ENCODE data around the gene ZNF69.
"Not testable (repeated sequence)": the region's sequence is repeated elsewhere in the genome, so short reads cannot be mapped to it uniquely, and the experiment has no call there.

ZNF69 gene

DNA sequence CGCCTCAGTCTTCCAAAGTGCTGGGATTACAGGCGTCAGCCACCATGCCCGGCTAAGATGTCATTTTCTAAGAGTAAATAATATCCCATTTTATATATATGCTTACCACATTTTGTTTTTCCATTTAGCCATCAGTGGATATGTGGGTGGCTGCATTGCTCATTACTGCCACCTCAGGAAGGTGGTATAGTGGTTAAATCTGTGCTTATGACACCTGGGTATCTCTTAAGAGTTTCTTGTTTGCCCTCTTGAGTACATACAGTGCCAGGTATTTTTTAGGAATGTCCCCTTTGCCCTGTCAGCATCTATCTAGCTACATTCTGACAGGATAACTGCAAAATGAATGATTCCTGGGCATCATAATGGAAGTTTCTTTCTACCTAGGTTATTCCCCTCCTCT is 14.6 kb downstream of the ZNF69 start:
- DNase-seq (ENCODE audit: low read depth): no peak
- H3K4me3 ChIP-seq (ENCODE audit: low read depth, low read length): no peak overlapping the region
- TF ChIP-seq, protein P1, sequence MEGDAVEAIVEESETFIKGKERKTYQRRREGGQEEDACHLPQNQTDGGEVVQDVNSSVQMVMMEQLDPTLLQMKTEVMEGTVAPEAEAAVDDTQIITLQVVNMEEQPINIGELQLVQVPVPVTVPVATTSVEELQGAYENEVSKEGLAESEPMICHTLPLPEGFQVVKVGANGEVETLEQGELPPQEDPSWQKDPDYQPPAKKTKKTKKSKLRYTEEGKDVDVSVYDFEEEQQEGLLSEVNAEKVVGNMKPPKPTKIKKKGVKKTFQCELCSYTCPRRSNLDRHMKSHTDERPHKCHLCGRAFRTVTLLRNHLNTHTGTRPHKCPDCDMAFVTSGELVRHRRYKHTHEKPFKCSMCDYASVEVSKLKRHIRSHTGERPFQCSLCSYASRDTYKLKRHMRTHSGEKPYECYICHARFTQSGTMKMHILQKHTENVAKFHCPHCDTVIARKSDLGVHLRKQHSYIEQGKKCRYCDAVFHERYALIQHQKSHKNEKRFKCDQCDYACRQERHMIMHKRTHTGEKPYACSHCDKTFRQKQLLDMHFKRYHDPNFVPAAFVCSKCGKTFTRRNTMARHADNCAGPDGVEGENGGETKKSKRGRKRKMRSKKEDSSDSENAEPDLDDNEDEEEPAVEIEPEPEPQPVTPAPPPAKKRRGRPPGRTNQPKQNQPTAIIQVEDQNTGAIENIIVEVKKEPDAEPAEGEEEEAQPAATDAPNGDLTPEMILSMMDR (IDR thresholded peaks at IDR 0.05; ENCODE audit: control insufficient read depth, extremely low read depth, insufficient read depth): peak; percentile 16; the same call in 1 of the 2 replicates

GRCh38 chr19:11905928-11906327 is 18.3 kb downstream of the ZNF69 start:
- TF ChIP-seq, protein P1 (IDR thresholded peaks at IDR 0.05; ENCODE audit: control insufficient read depth, extremely low read depth, insufficient read depth): no peak
- DNase-seq (ENCODE audit: low read depth): no peak
- no peak overlapping the region for H3K4me3 ChIP-seq (ENCODE audit: low read depth, low read length)

DNA sequence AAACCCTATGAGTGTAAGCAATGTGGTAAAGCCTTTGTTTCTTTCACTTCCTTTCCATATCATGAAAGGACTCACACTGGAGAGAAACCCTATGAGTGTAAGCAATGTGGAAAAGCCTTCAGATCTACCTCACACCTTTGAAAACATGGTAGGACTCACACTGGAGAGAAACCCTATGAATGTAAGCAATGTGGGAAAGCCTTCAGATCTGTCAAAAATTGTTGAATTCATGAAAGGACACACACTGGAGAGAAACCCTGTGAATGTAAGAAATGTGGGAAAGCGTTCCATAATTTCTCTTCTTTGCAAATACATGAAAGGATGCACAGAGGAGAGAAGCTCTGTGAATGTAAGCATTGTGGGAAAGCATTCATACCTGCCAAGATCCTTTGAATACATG is 24.4 kb downstream of the ZNF69 start:
- DNase-seq (ENCODE audit: low read depth); H3K4me3 ChIP-seq (ENCODE audit: low read depth, low read length): not testable (repeated sequence)

DNA sequence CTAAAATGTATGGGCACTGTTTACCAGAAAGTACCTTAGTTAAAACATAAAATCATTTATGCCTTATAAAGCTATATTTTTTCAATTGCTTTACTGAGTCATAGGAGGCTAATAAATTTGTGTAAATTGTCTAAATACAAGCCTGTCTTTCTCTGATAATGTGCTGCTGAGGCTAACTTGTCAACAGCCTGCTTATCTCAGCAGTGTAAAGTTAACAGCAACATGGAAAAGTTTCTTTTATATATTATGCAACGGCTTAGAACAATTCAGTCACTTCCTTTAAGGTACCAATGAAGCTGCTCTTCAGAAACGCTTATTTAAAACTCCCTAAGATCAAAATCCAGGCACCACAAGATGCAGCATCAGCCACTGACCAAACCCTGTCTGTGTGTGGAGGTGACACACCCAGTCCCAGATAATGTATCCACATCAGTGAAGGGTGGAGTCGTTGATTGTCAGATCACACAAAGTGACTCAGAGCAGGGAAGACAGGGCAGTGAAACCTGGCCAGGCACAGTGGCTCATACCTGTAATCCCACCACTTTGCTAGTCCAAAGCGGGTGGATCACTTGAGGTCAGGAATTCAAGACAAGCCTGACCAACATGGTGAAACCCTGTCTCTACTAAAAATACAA is 27.0 kb downstream of the ZNF69 start:
- H3K4me3 ChIP-seq (ENCODE audit: low read depth, low read length); DNase-seq (ENCODE audit: low read depth): not testable (repeated sequence)

- DNase-seq (ENCODE audit: low read depth): no peak
- no peak overlapping the region for H3K4me3 ChIP-seq (ENCODE audit: low read depth, low read length)
- TF ChIP-seq, protein P1 (IDR thresholded peaks at IDR 0.05; ENCODE audit: control insufficient read depth, extremely low read depth, insufficient read depth): no peak
Observed at GRCh38 chr19:11921852-11922495, 34.4 kb downstream of the ZNF69 start.

GRCh38 chr19:11924886-11925650 is 37.5 kb downstream of the ZNF69 start, which contains the start of gene ZNF700:
ZNF700 (plus strand) TSS chr19:11925107; CDS start chr19:11925211, 104 bp downstream.
- H3K4me3 ChIP-seq (ENCODE audit: low read depth, low read length): peak within 1 kb of the TSS; percentile 93
- peak; percentile 84 for DNase-seq (ENCODE audit: low read depth)
- TF ChIP-seq, protein P1 (IDR thresholded peaks at IDR 0.05; ENCODE audit: control insufficient read depth, extremely low read depth, insufficient read depth): no peak

- peak overlapping the region; percentile 93 for H3K4me3 ChIP-seq (ENCODE audit: low read depth, low read length)
- DNase-seq (ENCODE audit: low read depth): not testable (repeated sequence)
Observed at GRCh38 chr19:11925651-11926187, 38.1 kb downstream of the ZNF69 start.

DNA sequence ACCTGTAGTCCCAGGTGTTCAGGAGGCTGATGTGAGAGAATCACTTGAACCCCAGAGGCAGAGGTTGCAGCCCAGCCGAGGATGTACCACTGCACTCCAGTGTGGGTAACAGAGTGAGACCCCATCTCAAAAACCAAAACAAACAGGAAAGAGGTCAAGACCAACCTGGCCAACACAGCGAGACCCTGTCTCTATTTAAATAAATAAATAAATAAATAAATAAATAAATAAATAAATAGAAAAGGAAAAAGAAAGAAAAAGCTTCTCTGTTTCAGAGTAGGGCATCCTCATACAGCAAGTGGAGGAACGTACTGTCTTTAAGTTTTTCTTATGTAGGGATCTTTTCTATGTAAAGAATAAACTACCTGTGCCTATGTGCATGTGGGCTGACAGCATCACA is 39.6 kb downstream of the ZNF69 start:
- no peak for DNase-seq (ENCODE audit: low read depth)
- TF ChIP-seq, protein P1 (IDR thresholded peaks at IDR 0.05; ENCODE audit: control insufficient read depth, extremely low read depth, insufficient read depth): no peak
- H3K4me3 ChIP-seq (ENCODE audit: low read depth, low read length): no peak overlapping the region

Data from LNCaP clone FGC (cell line).